Measurements from ENCODE around the gene GCAT. TPM values are rescaled to one million over a fixed set of nuclear protein-coding genes. Genes with fewer than 3 reads are reported as not detected.

Gene GCAT
- polyA plus RNA-seq, 1 of the 3 experiments (the other 2 are of a cell fraction): 24.2 TPM

- H3K9me2 ChIP-seq: no peaks in the 10 kb centered on the region
- no peak overlapping the region for H2AFZ ChIP-seq (ENCODE audit: low read depth)
- no peak overlapping the region for H3K4me3 ChIP-seq (ENCODE audit: low read depth in 2 of 2, low read length in 1 of 2)
- peaks cover 0 to 8% of the 10 kb centered on the region in 2 experiments; a peak in 1 of 4 replicates for H3K4me1 ChIP-seq (ENCODE audit: control insufficient read depth in 1 of 2, insufficient read depth in 2 of 2, low read depth in 1 of 2, low read length in 1 of 2)
- no peaks in the 10 kb centered on the region for H3K9me3 ChIP-seq
- no peaks in the 10 kb centered on the region for H3K79me2 ChIP-seq (ENCODE audit: insufficient read depth)
- H3K27ac ChIP-seq (ENCODE audit: low read depth in 2 of 2, low read length in 1 of 2): no peak overlapping the region
- no peaks in the 10 kb centered on the region for H3F3A ChIP-seq (replicated peaks; ENCODE audit: insufficient read depth)
- WGBS (ENCODE audit: low lambda C conversion rate): 95% methylated on average over 5 of the region's 5 CpGs
- TF ChIP-seq SMC3 (IDR thresholded peaks at IDR 0.05; ENCODE audit: low read depth, low read length) (no peak), CHD2 (IDR thresholded peaks at IDR 0.05; ENCODE audit: low read length, partially characterized antibody) (no peak), SIN3A (IDR thresholded peaks at IDR 0.05; ENCODE audit: borderline replicate concordance, low read depth, low read length) (no peak), GABPA (IDR thresholded peaks at IDR 0.05; ENCODE audit: low read depth) (no peak), JUND (IDR thresholded peaks at IDR 0.05) (no peak), RFX5 (IDR thresholded peaks at IDR 0.05; ENCODE audit: low read length) (no peak), FOSL2 (IDR thresholded peaks at IDR 0.05; ENCODE audit: borderline replicate concordance, low read depth) (no peak), YY1 (IDR thresholded peaks at IDR 0.05; ENCODE audit: low read depth) (no peak), REST (IDR thresholded peaks at IDR 0.05; ENCODE audit: low read depth, low read length) (no peak), MAX (IDR thresholded peaks at IDR 0.05; ENCODE audit: low read depth) (no peak)
- DNase-seq: no peak
- ChIA-PET POLR2A (no interaction called here), CTCF (interaction anchor here (0.8 to 14.0 kb wide), 3 partner anchors 39 to 114 kb away, joined by 3 to 182 read pairs (median 4); no protein-coding TSS in a partner anchor)
- no peaks in the 10 kb centered on the region; the same call in 1 of the 2 replicates for H3K27me3 ChIP-seq (ENCODE audit: insufficient read depth)
- no peak overlapping the region for H3K9ac ChIP-seq
- H3K36me3 ChIP-seq (replicated peaks in 1 of 2; ENCODE audit: control insufficient read depth in 1 of 2, insufficient read depth in 2 of 2, low read length in 1 of 2): peaks cover 0 to under 1% of the 10 kb centered on the region in 2 experiments
- H4K20me1 ChIP-seq (ENCODE audit: insufficient read depth): no peaks in the 10 kb centered on the region
- no peak overlapping the region for H3K4me2 ChIP-seq
These were observed 12.6 kb downstream of the GCAT start for GRCh38 chr22:37820350-37820749.

- ChIA-PET POLR2A (no interaction called here), CTCF (interaction anchor here (14.0 kb wide), 1 partner anchor 38 kb away, joined by 182 read pairs; no protein-coding TSS in a partner anchor)
- no peaks in the 10 kb centered on the region for H3K9me2 ChIP-seq
- H3K36me3 ChIP-seq (replicated peaks in 1 of 2; ENCODE audit: control insufficient read depth in 1 of 2, insufficient read depth in 2 of 2, low read length in 1 of 2): no peaks in the 10 kb centered on the region
- DNase-seq: no peak
- no peaks in the 10 kb centered on the region for H3K9me3 ChIP-seq
- no peak overlapping the region for H3K4me2 ChIP-seq
- TF ChIP-seq TAF1 (IDR thresholded peaks at IDR 0.05; ENCODE audit: borderline replicate concordance, low read depth, low read length): no peak
- TF ChIP-seq REST (IDR thresholded peaks at IDR 0.05; ENCODE audit: low read depth, low read length): no peak
- WGBS (ENCODE audit: low lambda C conversion rate): 47% methylated on average over 7 of the region's 8 CpGs
- H3F3A ChIP-seq (replicated peaks; ENCODE audit: insufficient read depth): no peaks in the 10 kb centered on the region
- H3K9ac ChIP-seq: no peak overlapping the region
- no peaks in the 10 kb centered on the region for H3K79me2 ChIP-seq (ENCODE audit: insufficient read depth)
- no peak overlapping the region for H3K27ac ChIP-seq (ENCODE audit: low read depth in 2 of 2, low read length in 1 of 2)
- H3K4me3 ChIP-seq (ENCODE audit: low read depth in 2 of 2, low read length in 1 of 2): no peak overlapping the region
- no peak overlapping the region for H2AFZ ChIP-seq (ENCODE audit: low read depth)
- no peaks in the 10 kb centered on the region for H4K20me1 ChIP-seq (ENCODE audit: insufficient read depth)
- H3K27me3 ChIP-seq (ENCODE audit: insufficient read depth): no peaks in the 10 kb centered on the region; the same call in 1 of the 2 replicates
- H3K4me1 ChIP-seq (ENCODE audit: control insufficient read depth in 1 of 2, insufficient read depth in 2 of 2, low read depth in 1 of 2, low read length in 1 of 2): peaks cover 0 to 8% of the 10 kb centered on the region in 2 experiments; a peak in 1 of 4 replicates
These were observed 14.5 kb downstream of the GCAT start for GRCh38 chr22:37822079-37822833.
